HepG2 (cell line): ENCODE results near the gene CDK3. TPM values are rescaled to one million over a fixed set of nuclear protein-coding genes. Genes with fewer than 3 reads are reported as not detected.
A peak's percentile ranks its signal among the peaks of the same experiment; 100 is the strongest.

Source experiments
- ARHGAP35 ChIP-seq: sonication (generic); formaldehyde crosslinking; IDR thresholded peaks from 2 replicates; pipeline ENCODE4 v1.9.0; 2022; ENCODE audit warnings: mild to moderate bottlenecking, inconsistent platforms, moderate library complexity, missing genetic modification reagents, borderline replicate concordance
- ARID2 ChIP-seq: sonication (generic); formaldehyde crosslinking; IDR thresholded peaks from 2 replicates; pipeline ENCODE4 v1.8.1; 2022; ENCODE audit warnings: mild to moderate bottlenecking, missing genetic modification reagents, borderline replicate concordance
- ATF7-NPFF ChIP-seq: sonication (generic); formaldehyde crosslinking; IDR thresholded peaks from 2 replicates; pipeline ENCODE4 v1.8.1; 2023; ENCODE audit warnings: mild to moderate bottlenecking, low read depth, missing genetic modification reagents, moderate library complexity
- DPF2 ChIP-seq: sonication (generic); formaldehyde crosslinking; IDR thresholded peaks from 2 replicates; pipeline ENCODE4 v1.4.0; 2020; ENCODE audit warnings: mild to moderate bottlenecking, low read depth, missing genetic modification reagents, borderline replicate concordance
- FOXA3 ChIP-seq: IDR thresholded peaks from 2 replicates; pipeline ENCODE4 v1.6.1; 2016; ENCODE audit warnings: missing genetic modification reagents, missing compliant biosample characterization
- KLF16 ChIP-seq, 2 experiments: sonication (generic) in 1 of 2; formaldehyde crosslinking in 1 of 2; IDR thresholded peaks; 2 replicates each; pipeline versions ENCODE4 v1.6.1 to v1.8.0; 2016 to 2023; ENCODE audit warnings: missing genetic modification reagents in 2 of 2, missing compliant biosample characterization in 1 of 2
- MBNL3 ChIP-seq: fragments of 250-450 bp; sonication (Bioruptor Pico); conservative IDR thresholded peaks from 2 replicates; pipeline ENCODE4 v1.8.0; 2022; ENCODE audit warnings: mild to moderate bottlenecking, inconsistent platforms
- NCOR1 ChIP-seq: fragments of 200-600 bp; sonication (generic); IDR thresholded peaks from 2 replicates; pipeline ENCODE4 v1.7.0; 2017; ENCODE audit warnings: antibody characterized with exemption, low read length, borderline replicate concordance
- POLR2AphosphoS5 ChIP-seq: IDR thresholded peaks from 2 replicates; pipeline ENCODE4 v1.6.1; 2012; ENCODE audit warnings: low read depth, low read length
- RBFOX2 ChIP-seq: fragments of 200-400 bp; formaldehyde crosslinking; IDR thresholded peaks from 2 replicates; pipeline ENCODE4 v1.6.1; 2017; ENCODE audit warnings: low read depth, mild to moderate bottlenecking, low read length
- REXO4 ChIP-seq: sonication (generic); formaldehyde crosslinking; IDR thresholded peaks from 2 replicates; pipeline ENCODE4 v1.8.0; 2022; ENCODE audit warnings: missing genetic modification reagents, mild to moderate bottlenecking, borderline replicate concordance
- TEAD2 ChIP-seq: sonication (generic); formaldehyde crosslinking; IDR thresholded peaks from 2 replicates; pipeline ENCODE4 v1.9.0; 2021; ENCODE audit warnings: missing genetic modification reagents
- TMF1 ChIP-seq: sonication (generic); formaldehyde crosslinking; IDR thresholded peaks from 2 replicates; pipeline ENCODE4 v1.8.1; 2022; ENCODE audit warnings: low read depth, missing genetic modification reagents
- TOPORS ChIP-seq: sonication (generic); formaldehyde crosslinking; IDR thresholded peaks from 2 replicates; pipeline ENCODE4 v1.8.0; 2023; ENCODE audit warnings: mild to moderate bottlenecking, missing genetic modification reagents
- ZFP36L1 ChIP-seq: sonication (generic); formaldehyde crosslinking; IDR thresholded peaks from 2 replicates; pipeline ENCODE4 v1.8.0; 2022; ENCODE audit warnings: mild to moderate bottlenecking, missing genetic modification reagents, moderate library complexity
- ZFY ChIP-seq: sonication (generic); formaldehyde crosslinking; IDR thresholded peaks from 2 replicates; pipeline ENCODE4 v1.4.0; 2020; ENCODE audit warnings: missing genetic modification reagents
- ZKSCAN5 ChIP-seq: sonication (generic); formaldehyde crosslinking; IDR thresholded peaks from 2 replicates; pipeline ENCODE4 v1.5.1; 2020; ENCODE audit warnings: mild to moderate bottlenecking, missing genetic modification reagents
- ZNF256 ChIP-seq: sonication (generic); formaldehyde crosslinking; conservative IDR thresholded peaks from 2 replicates; pipeline ENCODE4 v1.4.0; 2020; ENCODE audit warnings: missing genetic modification reagents
- ZNF318 ChIP-seq: sonication (generic); formaldehyde crosslinking; IDR thresholded peaks from 2 replicates; pipeline ENCODE4 v1.4.0; 2020; ENCODE audit warnings: mild to moderate bottlenecking, missing genetic modification reagents
- ZNF598 ChIP-seq: sonication (generic); formaldehyde crosslinking; IDR thresholded peaks from 2 replicates; pipeline ENCODE4 v1.5.1; 2020; ENCODE audit warnings: mild to moderate bottlenecking, missing genetic modification reagents, borderline replicate concordance
- ZNF704 ChIP-seq: sonication (generic); formaldehyde crosslinking; IDR thresholded peaks from 2 replicates; pipeline ENCODE4 v1.8.1; 2023; ENCODE audit warnings: mild to moderate bottlenecking, inconsistent platforms, moderate library complexity, missing genetic modification reagents, borderline replicate concordance
- polyA plus RNA-seq, 8 experiments: library from polyadenylated mRNA; depleted of rRNA in 3 of 8; stranded (reverse) in 7 of 8; unstranded in 1 of 8; fragments of >200 nt; fragmentation: Illumina TruSeq in 4 of 8; extraction: Trizol in 4 of 8; gene quantifications; 2 replicates each; pipeline versions ENCODE4 v1.2.1 to v1.2.3, GENCODE V29; 2011 to 2016; ENCODE audit warnings: low read depth in 4 of 8, missing spikeins in 1 of 8, mixed read lengths in 1 of 8; ENCODE audit not compliant: insufficient read depth in 1 of 8
- total RNA-seq, 5 experiments: library from RNA; depleted of rRNA; stranded (reverse); fragments of >200 nt; fragmentation: Illumina TruSeq; extraction: Trizol; gene quantifications; 2 replicates each; pipeline ENCODE4 v1.2.3, GENCODE V29; 2016; ENCODE audit warnings: low read depth in 1 of 5

CDK3 gene
- total and polyA plus RNA-seq, 2 of the 13 experiments (the other 11 are each of a cell fraction or from before 2014, with no cell fraction given), result 5.8 to 11.4 TPM

GRCh38 chr17:75976175-75976848 is 24.3 kb upstream of the CDK3 start (continued):
- TF ChIP-seq NCOR1 (peak; percentile 81; the same call in 1 of the 2 replicates), ZNF318 (CRISPR knock-in tag) (no peak), ZFY (no peak; the same call in none of the 2 replicates), ARHGAP35 (CRISPR knock-in tag) (no peak), ATF7-NPFF (CRISPR knock-in tag) (no peak), ARID2 (CRISPR knock-in tag) (0 out of 2 replicates have a peak, but pooled peaks have one; percentile 72), RBFOX2 (peak; percentile 27; the same call in 1 of the 2 replicates), ZFP36L1 (CRISPR knock-in tag) (peak; percentile 31; the same call in 1 of the 2 replicates), MBNL3 (no peak), ZNF704 (CRISPR knock-in tag) (no peak), POLR2AphosphoS5 (peak; percentile 53), ZNF256 (no peak), KLF16 (CRISPR knock-in tag; IDR thresholded peaks at IDR 0.05) (peak in 1 of 2 experiments; percentile 0; a peak in 2 of 4 replicates), DPF2 (CRISPR knock-in tag) (peak; percentile 68; the same call in 1 of the 2 replicates), FOXA3 (no peak; the same call in 1 of the 2 replicates), ZKSCAN5 (CRISPR knock-in tag) (no peak), TMF1 (peak; percentile 58; the same call in 1 of the 2 replicates), REXO4 (CRISPR knock-in tag) (no peak), ZNF598 (no peak), TOPORS (CRISPR knock-in tag) (no peak), TEAD2 (CRISPR knock-in tag) (no peak)
